Stomach (tissue), 4 donors: ENCODE data around the gene NTNG1.

Source experiments
- POLR2A ChIP-seq, 4 donors: fragments of 450-650 bp; IDR thresholded peaks; one replicate each; pipeline ENCODE4 v1.6.1; 2016; ENCODE audit warnings: antibody characterized with exemption in 4 of 4, control low read depth in 2 of 4, mild to moderate bottlenecking in 1 of 4, moderate library complexity in 1 of 4
- POLR2AphosphoS5 ChIP-seq, 3 donors: sonication (generic); formaldehyde crosslinking; IDR thresholded peaks; one replicate each; pipeline ENCODE4 v1.6.1; 2016; ENCODE audit warnings: antibody characterized with exemption in 3 of 3
- TF ChIP-seq, protein P1 (sequence below), 7 experiments: fragments of 450-650 bp in 4 of 7; fragments of 200-600 bp in 3 of 7; sonication (generic) in 3 of 7; IDR thresholded peaks; one replicate each; pipeline ENCODE4 v1.5.1; 2016 to 2019; ENCODE audit warnings: antibody characterized with exemption in 7 of 7, control low read depth in 2 of 7, mild to moderate bottlenecking in 1 of 7

DNA sequence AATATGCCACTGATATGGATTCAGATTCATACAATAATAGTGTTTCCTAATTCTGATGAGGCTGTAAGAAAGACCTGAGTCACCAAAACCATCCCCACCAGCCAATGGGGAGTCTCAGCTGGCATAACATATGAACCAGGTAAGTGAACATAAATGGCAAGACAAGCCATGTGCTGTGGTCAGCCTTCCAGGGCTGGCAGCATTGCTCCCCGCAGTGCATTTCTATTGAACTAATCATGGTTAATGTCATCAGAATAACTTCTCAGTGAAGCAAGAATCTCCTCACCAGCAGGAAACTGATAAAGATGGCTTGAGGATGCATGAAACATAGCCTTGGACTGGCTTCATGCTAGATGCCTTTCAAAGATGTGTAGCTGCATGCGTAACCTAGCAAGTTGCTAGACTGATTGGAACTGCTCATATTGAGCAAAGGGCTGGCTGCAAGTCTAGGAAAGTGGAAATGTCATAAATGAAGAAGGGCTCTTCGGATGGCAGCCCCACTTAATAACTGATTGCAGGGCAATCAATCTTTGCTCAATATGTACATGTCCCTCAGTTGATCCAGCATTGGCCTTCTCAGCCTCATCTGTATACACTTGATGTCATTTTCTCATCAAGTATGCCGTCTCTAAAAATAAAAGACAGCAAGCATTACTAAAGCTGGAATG, 88.0 kb downstream of the NTNG1 start:
- TF ChIP-seq, protein P1, sequence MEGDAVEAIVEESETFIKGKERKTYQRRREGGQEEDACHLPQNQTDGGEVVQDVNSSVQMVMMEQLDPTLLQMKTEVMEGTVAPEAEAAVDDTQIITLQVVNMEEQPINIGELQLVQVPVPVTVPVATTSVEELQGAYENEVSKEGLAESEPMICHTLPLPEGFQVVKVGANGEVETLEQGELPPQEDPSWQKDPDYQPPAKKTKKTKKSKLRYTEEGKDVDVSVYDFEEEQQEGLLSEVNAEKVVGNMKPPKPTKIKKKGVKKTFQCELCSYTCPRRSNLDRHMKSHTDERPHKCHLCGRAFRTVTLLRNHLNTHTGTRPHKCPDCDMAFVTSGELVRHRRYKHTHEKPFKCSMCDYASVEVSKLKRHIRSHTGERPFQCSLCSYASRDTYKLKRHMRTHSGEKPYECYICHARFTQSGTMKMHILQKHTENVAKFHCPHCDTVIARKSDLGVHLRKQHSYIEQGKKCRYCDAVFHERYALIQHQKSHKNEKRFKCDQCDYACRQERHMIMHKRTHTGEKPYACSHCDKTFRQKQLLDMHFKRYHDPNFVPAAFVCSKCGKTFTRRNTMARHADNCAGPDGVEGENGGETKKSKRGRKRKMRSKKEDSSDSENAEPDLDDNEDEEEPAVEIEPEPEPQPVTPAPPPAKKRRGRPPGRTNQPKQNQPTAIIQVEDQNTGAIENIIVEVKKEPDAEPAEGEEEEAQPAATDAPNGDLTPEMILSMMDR (IDR thresholded peaks at IDR 0.05): no peak
- TF ChIP-seq POLR2AphosphoS5 (IDR thresholded peaks at IDR 0.05) (no peak), POLR2A (IDR thresholded peaks at IDR 0.05) (no peak)
